HepG2 (cell line): ENCODE measurements around the gene DDTL. TPM values are rescaled to one million over a fixed set of nuclear protein-coding genes. Genes with fewer than 3 reads are reported as not detected.

Experiments
- DPF2 ChIP-seq: sonication (generic); formaldehyde crosslinking; IDR thresholded peaks from 2 replicates; pipeline ENCODE4 v1.4.0; 2020; ENCODE audit warnings: mild to moderate bottlenecking, low read depth, missing genetic modification reagents, borderline replicate concordance
- IRF2 ChIP-seq: IDR thresholded peaks from 2 replicates; pipeline ENCODE4 v1.6.1; 2018; ENCODE audit warnings: missing genetic modification reagents, missing compliant biosample characterization
- MTF1 ChIP-seq: sonication (generic); formaldehyde crosslinking; IDR thresholded peaks from 2 replicates; pipeline ENCODE4 v1.5.0; 2020; ENCODE audit warnings: missing genetic modification reagents
- MYC ChIP-seq: sonication (generic); formaldehyde crosslinking; IDR thresholded peaks from 2 replicates; pipeline ENCODE4 v1.9.0; 2021; ENCODE audit warnings: missing genetic modification reagents, borderline replicate concordance
- NONO ChIP-seq, 2 experiments: fragments of 450-650 bp in 1 of 2; sonication (generic) in 1 of 2; formaldehyde crosslinking in 1 of 2; IDR thresholded peaks in 1 of 2; conservative IDR thresholded peaks in 1 of 2; 2 replicates each; pipeline versions ENCODE4 v1.6.1 to v1.8.0; 2017 to 2022; ENCODE audit warnings: mild to moderate bottlenecking in 1 of 2, missing genetic modification reagents in 1 of 2, moderate library complexity in 1 of 2
- PAX8 ChIP-seq: sonication (generic); formaldehyde crosslinking; IDR thresholded peaks from 2 replicates; pipeline ENCODE4 v1.8.0; 2022; ENCODE audit warnings: mild to moderate bottlenecking, missing genetic modification reagents, borderline replicate concordance
- PTBP1 ChIP-seq: fragments of 200-400 bp; formaldehyde crosslinking; IDR thresholded peaks from 2 replicates; pipeline ENCODE4 v1.6.1; 2018; ENCODE audit warnings: low read length, low read depth; ENCODE audit not compliant: poor library complexity, severe bottlenecking
- RCOR2 ChIP-seq: IDR thresholded peaks from 2 replicates; pipeline ENCODE4 v1.6.1; 2016; ENCODE audit warnings: missing biosample characterization, missing genetic modification reagents
- SOX6 ChIP-seq, 2 experiments: fragments of 450-650 bp in 1 of 2; sonication (generic) in 1 of 2; formaldehyde crosslinking in 1 of 2; IDR thresholded peaks; 2 replicates each; pipeline versions ENCODE4 v1.4.0 to v1.6.1; 2017 to 2020; ENCODE audit warnings: antibody characterized with exemption in 1 of 2, mild to moderate bottlenecking in 1 of 2, missing genetic modification reagents in 1 of 2
- SYNCRIP ChIP-seq: fragments of 200-400 bp; formaldehyde crosslinking; IDR thresholded peaks from 2 replicates; pipeline ENCODE4 v1.6.1; 2018; ENCODE audit warnings: mild to moderate bottlenecking, low read depth, low read length; ENCODE audit not compliant: insufficient read depth
- ZBTB7A ChIP-seq: sonication (generic); formaldehyde crosslinking; IDR thresholded peaks from 2 replicates; pipeline ENCODE4 v1.8.0; 2022; ENCODE audit warnings: mild to moderate bottlenecking, missing genetic modification reagents
- ZFP36 ChIP-seq: fragments of 150-350 bp; IDR thresholded peaks from 2 replicates; pipeline ENCODE4 v1.6.1; 2018; ENCODE audit warnings: borderline replicate concordance, low read length, low read depth; ENCODE audit not compliant: partially characterized antibody
- ZFP37 ChIP-seq: sonication (generic); formaldehyde crosslinking; IDR thresholded peaks from 2 replicates; pipeline ENCODE4 v1.4.0; 2020; ENCODE audit warnings: missing genetic modification reagents, borderline replicate concordance
- ZNF207 ChIP-seq: fragments of 450-650 bp; IDR thresholded peaks from 2 replicates; pipeline ENCODE4 v1.6.1; 2016; ENCODE audit warnings: antibody characterized with exemption, borderline replicate concordance
- polyA plus RNA-seq, 8 experiments: library from polyadenylated mRNA; depleted of rRNA in 3 of 8; stranded (reverse) in 7 of 8; unstranded in 1 of 8; fragments of >200 nt; fragmentation: Illumina TruSeq in 4 of 8; extraction: Trizol in 4 of 8; gene quantifications; 2 replicates each; pipeline versions ENCODE4 v1.2.1 to v1.2.3, GENCODE V29; 2011 to 2016; ENCODE audit warnings: low read depth in 4 of 8, missing spikeins in 1 of 8, mixed read lengths in 1 of 8; ENCODE audit not compliant: insufficient read depth in 1 of 8
- total RNA-seq, 5 experiments: library from RNA; depleted of rRNA; stranded (reverse); fragments of >200 nt; fragmentation: Illumina TruSeq; extraction: Trizol; gene quantifications; 2 replicates each; pipeline ENCODE4 v1.2.3, GENCODE V29; 2016; ENCODE audit warnings: low read depth in 1 of 5
- TF ChIP-seq, protein P1 (sequence below): IDR thresholded peaks from 2 replicates; pipeline ENCODE4 v1.6.1; 2016; ENCODE audit warnings: mild to moderate bottlenecking, missing biosample characterization, missing genetic modification reagents
- TF ChIP-seq, protein P2 (sequence below): sonication (generic); formaldehyde crosslinking; IDR thresholded peaks from 2 replicates; pipeline ENCODE4 v1.4.0; 2020; ENCODE audit warnings: mild to moderate bottlenecking, missing genetic modification reagents
- TF ChIP-seq, protein P3 (sequence below): sonication (generic); formaldehyde crosslinking; IDR thresholded peaks from 2 replicates; pipeline ENCODE4 v1.8.0; 2022; ENCODE audit warnings: low read depth, missing genetic modification reagents
- TF ChIP-seq, protein P4 (sequence below): sonication (generic); formaldehyde crosslinking; IDR thresholded peaks from 2 replicates; pipeline ENCODE4 v1.4.0; 2020; ENCODE audit warnings: missing genetic modification reagents
- TF ChIP-seq, protein P5 (sequence below): sonication (generic); formaldehyde crosslinking; IDR thresholded peaks from 2 replicates; pipeline ENCODE4 v1.5.1; 2020; ENCODE audit warnings: mild to moderate bottlenecking, missing genetic modification reagents, moderate library complexity

DDTL gene
- total and polyA plus RNA-seq, 2 of the 13 experiments (the other 11 are each of a cell fraction or from before 2014, with no cell fraction given) = 0.31 TPM; not detected in 1

DNA sequence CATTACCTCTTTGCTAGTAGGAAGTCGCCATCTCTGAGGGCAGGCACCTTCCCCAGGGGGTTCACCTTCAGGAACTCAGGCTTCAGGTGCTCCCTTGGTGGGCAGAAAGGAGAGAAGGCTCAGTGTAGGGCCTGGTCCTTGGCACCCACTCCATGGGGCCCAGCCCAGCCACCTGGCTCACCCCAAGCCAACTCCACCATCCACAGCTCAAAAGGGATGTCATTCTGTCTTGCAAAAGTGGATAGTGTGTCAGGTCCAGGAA is 41.3 kb downstream of the DDTL start (continued):
- TF ChIP-seq, protein P1, sequence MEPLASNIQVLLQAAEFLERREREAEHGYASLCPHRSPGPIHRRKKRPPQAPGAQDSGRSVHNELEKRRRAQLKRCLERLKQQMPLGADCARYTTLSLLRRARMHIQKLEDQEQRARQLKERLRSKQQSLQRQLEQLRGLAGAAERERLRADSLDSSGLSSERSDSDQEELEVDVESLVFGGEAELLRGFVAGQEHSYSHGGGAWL (CRISPR knock-in tag) = no peak
- no peak for TF ChIP-seq IRF2
- peak; percentile 77 for TF ChIP-seq PTBP1
- TF ChIP-seq, protein P2, sequence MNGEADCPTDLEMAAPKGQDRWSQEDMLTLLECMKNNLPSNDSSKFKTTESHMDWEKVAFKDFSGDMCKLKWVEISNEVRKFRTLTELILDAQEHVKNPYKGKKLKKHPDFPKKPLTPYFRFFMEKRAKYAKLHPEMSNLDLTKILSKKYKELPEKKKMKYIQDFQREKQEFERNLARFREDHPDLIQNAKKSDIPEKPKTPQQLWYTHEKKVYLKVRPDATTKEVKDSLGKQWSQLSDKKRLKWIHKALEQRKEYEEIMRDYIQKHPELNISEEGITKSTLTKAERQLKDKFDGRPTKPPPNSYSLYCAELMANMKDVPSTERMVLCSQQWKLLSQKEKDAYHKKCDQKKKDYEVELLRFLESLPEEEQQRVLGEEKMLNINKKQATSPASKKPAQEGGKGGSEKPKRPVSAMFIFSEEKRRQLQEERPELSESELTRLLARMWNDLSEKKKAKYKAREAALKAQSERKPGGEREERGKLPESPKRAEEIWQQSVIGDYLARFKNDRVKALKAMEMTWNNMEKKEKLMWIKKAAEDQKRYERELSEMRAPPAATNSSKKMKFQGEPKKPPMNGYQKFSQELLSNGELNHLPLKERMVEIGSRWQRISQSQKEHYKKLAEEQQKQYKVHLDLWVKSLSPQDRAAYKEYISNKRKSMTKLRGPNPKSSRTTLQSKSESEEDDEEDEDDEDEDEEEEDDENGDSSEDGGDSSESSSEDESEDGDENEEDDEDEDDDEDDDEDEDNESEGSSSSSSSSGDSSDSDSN = no peak
- no peak for TF ChIP-seq ZNF207
- TF ChIP-seq RCOR2 (CRISPR knock-in tag) = no peak
- no peak for TF ChIP-seq ZFP37
- no peak for TF ChIP-seq SYNCRIP
- TF ChIP-seq ZFP36 = no peak
- TF ChIP-seq, protein P3, sequence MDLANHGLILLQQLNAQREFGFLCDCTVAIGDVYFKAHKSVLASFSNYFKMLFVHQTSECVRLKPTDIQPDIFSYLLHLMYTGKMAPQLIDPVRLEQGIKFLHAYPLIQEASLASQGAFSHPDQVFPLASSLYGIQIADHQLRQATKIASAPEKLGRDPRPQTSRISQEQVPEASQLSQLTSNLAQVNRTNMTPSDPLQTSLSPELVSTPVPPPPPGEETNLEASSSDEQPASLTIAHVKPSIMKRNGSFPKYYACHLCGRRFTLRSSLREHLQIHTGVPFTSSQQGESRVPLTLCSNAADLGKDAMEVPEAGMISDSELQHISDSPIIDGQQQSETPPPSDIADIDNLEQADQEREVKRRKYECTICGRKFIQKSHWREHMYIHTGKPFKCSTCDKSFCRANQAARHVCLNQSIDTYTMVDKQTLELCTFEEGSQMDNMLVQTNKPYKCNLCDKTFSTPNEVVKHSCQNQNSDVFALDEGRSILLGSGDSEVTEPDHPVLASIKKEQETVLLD = no peak
- TF ChIP-seq ZBTB7A (CRISPR knock-in tag) = 0 out of 2 replicates have a peak, but pooled peaks have one; percentile 28
- TF ChIP-seq SOX6 (IDR thresholded peaks at IDR 0.05) = no peak
- no peak for TF ChIP-seq SOX6 (CRISPR knock-in tag; IDR thresholded peaks at IDR 0.05)
- no peak for TF ChIP-seq NONO (IDR thresholded peaks at IDR 0.05)
- TF ChIP-seq NONO (CRISPR knock-in tag; conservative IDR thresholded peaks at IDR 0.05) = no peak
- TF ChIP-seq MTF1 (CRISPR knock-in tag) = no peak
- TF ChIP-seq, protein P4, sequence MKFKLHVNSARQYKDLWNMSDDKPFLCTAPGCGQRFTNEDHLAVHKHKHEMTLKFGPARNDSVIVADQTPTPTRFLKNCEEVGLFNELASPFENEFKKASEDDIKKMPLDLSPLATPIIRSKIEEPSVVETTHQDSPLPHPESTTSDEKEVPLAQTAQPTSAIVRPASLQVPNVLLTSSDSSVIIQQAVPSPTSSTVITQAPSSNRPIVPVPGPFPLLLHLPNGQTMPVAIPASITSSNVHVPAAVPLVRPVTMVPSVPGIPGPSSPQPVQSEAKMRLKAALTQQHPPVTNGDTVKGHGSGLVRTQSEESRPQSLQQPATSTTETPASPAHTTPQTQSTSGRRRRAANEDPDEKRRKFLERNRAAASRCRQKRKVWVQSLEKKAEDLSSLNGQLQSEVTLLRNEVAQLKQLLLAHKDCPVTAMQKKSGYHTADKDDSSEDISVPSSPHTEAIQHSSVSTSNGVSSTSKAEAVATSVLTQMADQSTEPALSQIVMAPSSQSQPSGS (CRISPR knock-in tag) = no peak
- no peak for TF ChIP-seq MYC
- TF ChIP-seq, protein P5, sequence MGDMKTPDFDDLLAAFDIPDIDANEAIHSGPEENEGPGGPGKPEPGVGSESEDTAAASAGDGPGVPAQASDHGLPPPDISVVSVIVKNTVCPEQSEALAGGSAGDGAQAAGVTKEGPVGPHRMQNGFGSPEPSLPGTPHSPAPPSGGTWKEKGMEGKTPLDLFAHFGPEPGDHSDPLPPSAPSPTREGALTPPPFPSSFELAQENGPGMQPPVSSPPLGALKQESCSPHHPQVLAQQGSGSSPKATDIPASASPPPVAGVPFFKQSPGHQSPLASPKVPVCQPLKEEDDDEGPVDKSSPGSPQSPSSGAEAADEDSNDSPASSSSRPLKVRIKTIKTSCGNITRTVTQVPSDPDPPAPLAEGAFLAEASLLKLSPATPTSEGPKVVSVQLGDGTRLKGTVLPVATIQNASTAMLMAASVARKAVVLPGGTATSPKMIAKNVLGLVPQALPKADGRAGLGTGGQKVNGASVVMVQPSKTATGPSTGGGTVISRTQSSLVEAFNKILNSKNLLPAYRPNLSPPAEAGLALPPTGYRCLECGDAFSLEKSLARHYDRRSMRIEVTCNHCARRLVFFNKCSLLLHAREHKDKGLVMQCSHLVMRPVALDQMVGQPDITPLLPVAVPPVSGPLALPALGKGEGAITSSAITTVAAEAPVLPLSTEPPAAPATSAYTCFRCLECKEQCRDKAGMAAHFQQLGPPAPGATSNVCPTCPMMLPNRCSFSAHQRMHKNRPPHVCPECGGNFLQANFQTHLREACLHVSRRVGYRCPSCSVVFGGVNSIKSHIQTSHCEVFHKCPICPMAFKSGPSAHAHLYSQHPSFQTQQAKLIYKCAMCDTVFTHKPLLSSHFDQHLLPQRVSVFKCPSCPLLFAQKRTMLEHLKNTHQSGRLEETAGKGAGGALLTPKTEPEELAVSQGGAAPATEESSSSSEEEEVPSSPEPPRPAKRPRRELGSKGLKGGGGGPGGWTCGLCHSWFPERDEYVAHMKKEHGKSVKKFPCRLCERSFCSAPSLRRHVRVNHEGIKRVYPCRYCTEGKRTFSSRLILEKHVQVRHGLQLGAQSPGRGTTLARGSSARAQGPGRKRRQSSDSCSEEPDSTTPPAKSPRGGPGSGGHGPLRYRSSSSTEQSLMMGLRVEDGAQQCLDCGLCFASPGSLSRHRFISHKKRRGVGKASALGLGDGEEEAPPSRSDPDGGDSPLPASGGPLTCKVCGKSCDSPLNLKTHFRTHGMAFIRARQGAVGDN = peak; percentile 44
- no peak for TF ChIP-seq PAX8 (CRISPR knock-in tag)
- TF ChIP-seq DPF2 (CRISPR knock-in tag) = no peak
